ENCODE measurements around the gene FTO.

FTO gene

DNA sequence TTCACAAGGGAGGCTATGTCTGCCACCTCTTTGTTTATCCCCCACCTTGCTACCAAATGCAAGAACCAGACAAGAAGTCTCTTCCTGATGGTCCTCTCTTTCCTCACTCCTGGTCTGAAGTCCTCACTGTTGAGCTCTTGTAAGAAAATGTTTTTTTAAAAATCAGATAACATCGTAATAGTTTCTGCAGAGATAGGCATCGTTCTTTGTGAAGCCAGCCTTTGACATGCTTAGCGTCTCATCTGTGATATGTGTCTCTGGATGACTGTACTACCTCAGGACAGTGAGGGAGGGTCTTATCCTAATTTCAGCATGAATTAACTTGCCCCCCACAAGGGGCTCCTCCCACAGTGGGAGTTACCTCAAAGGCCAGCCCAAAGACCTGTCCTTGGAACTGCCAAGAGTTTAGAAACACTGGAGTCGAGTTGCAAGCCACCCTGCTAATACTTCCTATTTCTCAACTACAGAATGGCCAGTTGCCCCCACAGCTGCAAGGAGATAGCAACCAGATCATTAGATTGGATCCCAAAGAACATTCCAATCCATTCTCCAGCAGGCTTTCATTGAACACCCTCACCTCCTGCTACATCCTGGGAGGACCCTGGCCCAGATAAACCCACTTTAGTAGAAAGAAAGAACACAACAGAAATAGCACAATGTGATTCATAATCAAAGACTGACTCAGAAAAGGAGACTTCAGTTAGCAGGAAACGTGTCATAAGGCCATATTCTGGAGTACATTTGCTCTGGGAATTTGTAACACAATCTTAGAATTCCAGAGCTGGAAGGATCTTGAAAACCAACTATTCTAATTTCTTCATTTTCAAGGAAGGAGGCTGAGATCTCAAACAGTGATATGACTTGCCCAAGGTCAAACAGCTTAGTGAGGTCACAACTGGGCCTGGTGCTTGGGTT lies 431.7 kb downstream of the FTO start:
- Histone ChIP-seq H3K9me3 (ENCODE audit: control insufficient read depth in 2 of 2, low read length in 2 of 2) (no peaks in the 10 kb centered on the region), H3K9ac (ENCODE audit: low read depth in 1 of 2, low read length in 2 of 2) (no peak overlapping the region), H3K27ac (ENCODE audit: low read depth in 2 of 2, low read length in 2 of 2) (no peak overlapping the region), H3K27me3 (ENCODE audit: control insufficient read depth in 2 of 2, insufficient read depth in 2 of 2, low read length in 2 of 2) (no peaks in the 10 kb centered on the region), H3K4me3 (ENCODE audit: low read length in 2 of 2) (no peak overlapping the region), H3K36me3 (ENCODE audit: control insufficient read depth in 2 of 2, insufficient read depth in 2 of 2, low read length in 2 of 2) (no peaks in the 10 kb centered on the region), H3K4me1 (ENCODE audit: control insufficient read depth in 2 of 2, insufficient read depth in 2 of 2, low read length in 2 of 2) (no peaks in the 10 kb centered on the region)

DNA sequence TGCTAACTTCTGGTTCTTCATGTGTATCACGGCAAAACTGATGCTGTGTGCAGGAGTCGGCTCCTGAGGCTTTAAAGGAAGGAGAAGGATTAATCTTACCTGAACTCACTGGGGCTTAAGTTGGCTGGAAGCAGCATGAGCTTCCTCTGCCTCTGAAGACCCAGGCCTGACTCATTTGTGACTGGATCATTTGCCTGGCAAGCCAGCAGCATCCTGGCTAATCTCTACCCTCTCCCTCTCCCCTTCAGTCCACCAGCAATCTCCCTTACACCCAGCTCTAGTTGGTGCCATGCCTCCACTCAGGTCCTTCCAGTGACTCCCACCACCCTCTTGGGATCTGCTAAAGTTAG lies 432.3 kb downstream of the FTO start:
- Histone ChIP-seq H3K27ac (ENCODE audit: low read depth in 2 of 2, low read length in 2 of 2) (no peak overlapping the region), H3K9me3 (ENCODE audit: control insufficient read depth in 2 of 2, low read length in 2 of 2) (no peaks in the 10 kb centered on the region)

DNA sequence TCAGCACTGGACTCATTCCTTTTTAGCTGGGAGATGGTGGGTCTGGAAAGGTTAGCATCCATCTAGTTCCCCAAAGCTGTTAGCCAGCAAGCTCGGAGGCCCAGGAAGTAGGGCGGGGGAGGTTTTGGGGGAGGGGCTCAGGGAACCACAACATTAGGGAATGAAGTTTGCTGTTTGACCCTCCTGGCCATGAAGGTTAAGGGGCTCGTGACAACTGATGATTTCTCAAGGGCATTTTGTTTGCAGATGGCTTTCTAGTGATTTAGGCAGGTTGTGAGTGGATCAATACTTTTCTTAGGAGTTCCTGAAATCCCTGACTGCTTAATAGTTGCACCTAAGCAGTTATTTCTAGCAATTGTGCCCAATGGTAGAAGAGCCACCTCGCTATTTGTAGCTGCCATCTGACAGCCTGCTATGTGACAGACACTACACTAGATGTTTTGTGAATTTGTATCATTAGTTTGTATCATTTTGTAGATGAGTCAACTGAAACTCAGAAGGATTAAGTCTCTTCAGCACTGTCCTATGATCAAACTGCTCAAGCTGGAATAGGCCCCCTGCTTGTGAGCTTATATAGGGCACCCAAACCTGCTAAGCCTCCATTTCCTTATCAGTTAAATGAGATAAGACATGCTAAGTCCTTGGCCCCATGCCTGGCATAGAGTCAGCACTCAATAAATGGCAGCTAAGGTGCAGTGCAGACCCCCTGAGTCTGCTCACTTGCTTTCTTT lies 436.3 kb downstream of the FTO start:
- H3K36me3 ChIP-seq (ENCODE audit: control insufficient read depth in 2 of 2, insufficient read depth in 2 of 2, low read length in 2 of 2): no peaks in the 10 kb centered on the region
- H3K4me3 ChIP-seq (ENCODE audit: low read length in 2 of 2): no peak overlapping the region

More for the DNA sequence above, 432.3 kb downstream of the FTO start:
- H3K27me3 ChIP-seq (ENCODE audit: control insufficient read depth in 2 of 2, insufficient read depth in 2 of 2, low read length in 2 of 2): no peaks in the 10 kb centered on the region
- H3K36me3 ChIP-seq (ENCODE audit: control insufficient read depth in 2 of 2, insufficient read depth in 2 of 2, low read length in 2 of 2): no peaks in the 10 kb centered on the region
- no peaks in the 10 kb centered on the region for H3K4me1 ChIP-seq (ENCODE audit: control insufficient read depth in 2 of 2, insufficient read depth in 2 of 2, low read length in 2 of 2)
- H3K9ac ChIP-seq (ENCODE audit: low read depth in 1 of 2, low read length in 2 of 2): no peak overlapping the region
- no peak overlapping the region for H3K4me3 ChIP-seq (ENCODE audit: low read length in 2 of 2)

DNA sequence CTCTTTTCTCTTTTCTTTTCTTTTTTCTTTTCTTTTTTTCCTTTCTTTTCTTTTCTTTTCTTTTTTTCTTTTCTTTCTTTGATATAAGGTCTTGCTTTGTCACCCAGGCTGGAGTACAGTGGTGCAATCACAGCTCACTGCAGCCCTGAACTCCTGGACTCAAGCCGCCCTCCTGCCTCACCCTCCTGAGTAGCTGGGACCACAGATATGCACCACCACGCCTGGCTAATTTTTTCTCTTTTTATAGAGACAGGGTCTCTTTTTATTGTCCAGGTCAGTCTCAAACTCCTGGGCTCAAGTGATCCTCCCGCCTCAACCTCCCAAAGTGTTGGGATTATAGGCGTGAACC lies 436.8 kb downstream of the FTO start:
- Histone ChIP-seq H3K27me3 (ENCODE audit: control insufficient read depth in 2 of 2, insufficient read depth in 2 of 2, low read length in 2 of 2) (no peaks in the 10 kb centered on the region), H3K9ac (ENCODE audit: low read depth in 1 of 2, low read length in 2 of 2) (no peak overlapping the region), H3K36me3 (ENCODE audit: control insufficient read depth in 2 of 2, insufficient read depth in 2 of 2, low read length in 2 of 2) (no peaks in the 10 kb centered on the region), H3K4me3 (ENCODE audit: low read length in 2 of 2) (no peak overlapping the region), H3K27ac (ENCODE audit: low read depth in 2 of 2, low read length in 2 of 2) (no peak overlapping the region), H3K4me1 (ENCODE audit: control insufficient read depth in 2 of 2, insufficient read depth in 2 of 2, low read length in 2 of 2) (no peaks in the 10 kb centered on the region), H3K9me3 (ENCODE audit: control insufficient read depth in 2 of 2, low read length in 2 of 2) (no peaks in the 10 kb centered on the region)

More for the DNA sequence above, 436.3 kb downstream of the FTO start:
- Histone ChIP-seq H3K27me3 (ENCODE audit: control insufficient read depth in 2 of 2, insufficient read depth in 2 of 2, low read length in 2 of 2) (no peaks in the 10 kb centered on the region), H3K9ac (ENCODE audit: low read depth in 1 of 2, low read length in 2 of 2) (no peak overlapping the region), H3K4me1 (ENCODE audit: control insufficient read depth in 2 of 2, insufficient read depth in 2 of 2, low read length in 2 of 2) (no peaks in the 10 kb centered on the region), H3K9me3 (ENCODE audit: control insufficient read depth in 2 of 2, low read length in 2 of 2) (no peaks in the 10 kb centered on the region), H3K27ac (ENCODE audit: low read depth in 2 of 2, low read length in 2 of 2) (no peak overlapping the region)

DNA sequence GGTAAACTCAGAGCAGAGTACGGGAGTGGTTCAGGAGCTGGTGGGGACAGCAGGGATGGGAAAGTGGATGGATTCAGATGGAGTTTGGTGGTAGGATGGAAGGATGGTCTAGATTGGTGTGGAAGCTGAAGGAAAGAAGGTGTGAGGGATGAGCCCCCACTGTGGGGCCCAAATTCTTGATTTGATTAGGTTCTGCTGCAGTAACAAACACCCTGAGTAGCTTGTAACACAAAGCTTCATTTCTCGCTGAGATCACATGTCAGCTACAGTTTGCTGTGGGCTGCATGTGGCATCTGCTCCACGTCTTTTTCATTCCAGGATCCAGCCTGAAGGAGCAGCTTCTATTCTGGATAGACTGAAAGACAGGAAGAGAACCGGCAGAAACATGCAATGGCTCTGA lies 438.8 kb downstream of the FTO start:
- Histone ChIP-seq H3K36me3 (ENCODE audit: control insufficient read depth in 2 of 2, insufficient read depth in 2 of 2, low read length in 2 of 2) (no peaks in the 10 kb centered on the region), H3K9ac (ENCODE audit: low read depth in 1 of 2, low read length in 2 of 2) (no peak overlapping the region), H3K9me3 (ENCODE audit: control insufficient read depth in 2 of 2, low read length in 2 of 2) (no peaks in the 10 kb centered on the region), H3K4me1 (ENCODE audit: control insufficient read depth in 2 of 2, insufficient read depth in 2 of 2, low read length in 2 of 2) (no peaks in the 10 kb centered on the region), H3K4me3 (ENCODE audit: low read length in 2 of 2) (no peak overlapping the region), H3K27ac (ENCODE audit: low read depth in 2 of 2, low read length in 2 of 2) (no peak overlapping the region), H3K27me3 (ENCODE audit: control insufficient read depth in 2 of 2, insufficient read depth in 2 of 2, low read length in 2 of 2) (no peaks in the 10 kb centered on the region)

DNA sequence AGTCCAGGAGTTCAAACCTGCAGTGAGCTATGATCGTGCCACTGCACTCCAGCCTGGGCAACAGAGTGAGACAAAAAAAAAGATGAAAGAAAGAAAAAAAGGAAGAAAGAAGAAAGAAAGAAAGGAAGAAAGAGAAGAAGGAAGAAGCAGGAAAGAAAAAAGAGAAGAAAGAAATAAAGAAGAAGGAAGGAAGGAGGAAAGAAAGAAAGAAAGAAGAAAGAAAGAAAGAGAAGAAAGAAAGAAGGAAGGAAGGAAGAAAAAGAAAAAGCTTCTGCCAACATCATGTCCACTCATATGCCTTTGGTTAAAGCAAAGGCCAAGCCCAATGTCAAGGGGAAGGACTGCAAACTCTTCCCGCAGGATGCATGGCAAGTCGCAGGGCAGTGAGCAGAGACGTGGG lies 439.5 kb downstream of the FTO start:
- no peak overlapping the region for H3K27ac ChIP-seq (ENCODE audit: low read depth in 2 of 2, low read length in 2 of 2)
- no peak overlapping the region for H3K9ac ChIP-seq (ENCODE audit: low read depth in 1 of 2, low read length in 2 of 2)
- no peaks in the 10 kb centered on the region for H3K27me3 ChIP-seq (ENCODE audit: control insufficient read depth in 2 of 2, insufficient read depth in 2 of 2, low read length in 2 of 2)
- no peaks in the 10 kb centered on the region for H3K36me3 ChIP-seq (ENCODE audit: control insufficient read depth in 2 of 2, insufficient read depth in 2 of 2, low read length in 2 of 2)
- H3K4me1 ChIP-seq (ENCODE audit: control insufficient read depth in 2 of 2, insufficient read depth in 2 of 2, low read length in 2 of 2): no peaks in the 10 kb centered on the region
- H3K4me3 ChIP-seq (ENCODE audit: low read length in 2 of 2): no peak overlapping the region
- no peaks in the 10 kb centered on the region for H3K9me3 ChIP-seq (ENCODE audit: control insufficient read depth in 2 of 2, low read length in 2 of 2)

DNA sequence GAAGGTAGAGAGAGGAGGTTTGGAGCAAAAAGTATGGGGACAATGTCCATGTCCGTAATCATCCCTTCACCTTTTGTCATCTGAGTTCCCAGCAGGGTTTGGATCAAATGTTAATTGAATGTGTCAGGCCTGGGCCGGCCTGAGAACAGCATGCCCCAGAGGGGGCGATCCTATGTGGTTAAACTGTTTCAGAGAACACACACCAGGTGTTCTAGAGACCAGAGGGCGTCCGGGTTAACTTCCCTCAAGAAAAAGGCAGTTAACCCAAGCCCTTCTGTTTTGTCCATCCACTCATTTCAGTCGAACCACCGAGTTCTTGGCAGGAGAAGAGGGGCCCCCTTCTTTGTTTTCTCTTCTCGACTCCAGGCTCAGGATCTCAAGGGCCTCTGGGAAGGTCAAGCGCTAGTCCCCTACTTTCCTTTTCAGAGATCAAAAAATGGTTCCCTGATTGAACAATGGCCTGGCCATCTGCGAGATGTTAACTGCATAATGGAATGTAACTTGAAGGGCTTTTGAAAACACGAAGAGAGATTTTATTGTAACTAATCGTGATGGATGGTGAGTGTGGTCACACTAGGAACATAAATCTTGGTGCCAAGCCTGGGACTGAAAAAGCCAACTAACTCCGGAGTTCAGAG lies 440.1 kb downstream of the FTO start:
- H3K27ac ChIP-seq (ENCODE audit: low read depth in 2 of 2, low read length in 2 of 2): no peak overlapping the region
- H3K9ac ChIP-seq (ENCODE audit: low read depth in 1 of 2, low read length in 2 of 2): no peak overlapping the region
- no peaks in the 10 kb centered on the region for H3K4me1 ChIP-seq (ENCODE audit: control insufficient read depth in 2 of 2, insufficient read depth in 2 of 2, low read length in 2 of 2)
- no peaks in the 10 kb centered on the region for H3K9me3 ChIP-seq (ENCODE audit: control insufficient read depth in 2 of 2, low read length in 2 of 2)
- no peaks in the 10 kb centered on the region for H3K36me3 ChIP-seq (ENCODE audit: control insufficient read depth in 2 of 2, insufficient read depth in 2 of 2, low read length in 2 of 2)
- no peak overlapping the region for H3K4me3 ChIP-seq (ENCODE audit: low read length in 2 of 2)
- H3K27me3 ChIP-seq (ENCODE audit: control insufficient read depth in 2 of 2, insufficient read depth in 2 of 2, low read length in 2 of 2): no peaks in the 10 kb centered on the region

DNA sequence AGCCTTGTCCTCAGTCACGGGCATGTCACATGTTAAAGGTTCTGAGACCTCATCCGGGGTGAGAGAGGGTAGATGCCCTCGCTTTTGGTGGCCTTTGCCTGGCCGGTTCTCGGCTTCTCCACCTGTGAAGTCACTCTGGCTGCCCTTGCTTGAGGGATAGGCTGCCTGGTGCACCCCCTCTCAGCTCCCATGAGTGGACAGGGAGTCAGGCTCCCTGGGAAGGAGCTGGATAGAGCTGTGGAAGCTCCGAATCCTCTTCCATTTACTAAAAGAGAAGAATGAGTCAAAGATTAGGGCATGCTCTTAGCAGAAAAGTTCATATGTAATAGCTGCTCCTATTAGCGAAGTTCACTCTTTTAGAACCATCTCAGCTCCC lies 440.6 kb downstream of the FTO start:
- Histone ChIP-seq H3K27me3 (ENCODE audit: control insufficient read depth in 2 of 2, insufficient read depth in 2 of 2, low read length in 2 of 2) (no peaks in the 10 kb centered on the region), H3K27ac (ENCODE audit: low read depth in 2 of 2, low read length in 2 of 2) (no peak overlapping the region), H3K4me1 (ENCODE audit: control insufficient read depth in 2 of 2, insufficient read depth in 2 of 2, low read length in 2 of 2) (no peaks in the 10 kb centered on the region)

DNA sequence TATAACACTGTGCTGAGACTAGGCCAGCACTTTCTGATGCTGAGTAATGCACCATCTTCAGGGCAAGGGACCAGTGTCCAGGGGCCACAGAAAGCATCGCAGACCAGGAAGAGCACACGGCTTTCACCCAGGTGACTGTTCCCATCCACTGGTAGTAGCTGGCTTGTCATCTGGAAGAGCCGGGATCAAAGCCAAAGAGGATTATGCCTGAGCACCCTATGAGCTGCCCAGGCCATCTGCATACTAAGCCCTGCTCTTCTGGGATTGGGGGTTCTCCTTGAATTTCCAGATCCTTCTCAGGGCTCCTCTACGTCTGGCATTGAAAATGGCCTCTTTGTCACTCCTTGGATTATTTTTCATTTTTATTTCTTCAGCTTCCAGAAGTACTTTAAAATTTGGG lies 441.9 kb downstream of the FTO start:
- H3K4me3 ChIP-seq (ENCODE audit: low read length in 2 of 2): no peak overlapping the region
- no peak overlapping the region for H3K27ac ChIP-seq (ENCODE audit: low read depth in 2 of 2, low read length in 2 of 2)
- no peaks in the 10 kb centered on the region for H3K9me3 ChIP-seq (ENCODE audit: control insufficient read depth in 2 of 2, low read length in 2 of 2)
- H3K4me1 ChIP-seq (ENCODE audit: control insufficient read depth in 2 of 2, insufficient read depth in 2 of 2, low read length in 2 of 2): no peaks in the 10 kb centered on the region
- no peaks in the 10 kb centered on the region for H3K27me3 ChIP-seq (ENCODE audit: control insufficient read depth in 2 of 2, insufficient read depth in 2 of 2, low read length in 2 of 2)
- no peaks in the 10 kb centered on the region for H3K36me3 ChIP-seq (ENCODE audit: control insufficient read depth in 2 of 2, insufficient read depth in 2 of 2, low read length in 2 of 2)
- no peak overlapping the region for H3K9ac ChIP-seq (ENCODE audit: low read depth in 1 of 2, low read length in 2 of 2)

More for the DNA sequence above, 440.6 kb downstream of the FTO start:
- Histone ChIP-seq H3K36me3 (ENCODE audit: control insufficient read depth in 2 of 2, insufficient read depth in 2 of 2, low read length in 2 of 2) (no peaks in the 10 kb centered on the region), H3K4me3 (ENCODE audit: low read length in 2 of 2) (no peak overlapping the region), H3K9me3 (ENCODE audit: control insufficient read depth in 2 of 2, low read length in 2 of 2) (no peaks in the 10 kb centered on the region), H3K9ac (ENCODE audit: low read depth in 1 of 2, low read length in 2 of 2) (no peak overlapping the region)

DNA sequence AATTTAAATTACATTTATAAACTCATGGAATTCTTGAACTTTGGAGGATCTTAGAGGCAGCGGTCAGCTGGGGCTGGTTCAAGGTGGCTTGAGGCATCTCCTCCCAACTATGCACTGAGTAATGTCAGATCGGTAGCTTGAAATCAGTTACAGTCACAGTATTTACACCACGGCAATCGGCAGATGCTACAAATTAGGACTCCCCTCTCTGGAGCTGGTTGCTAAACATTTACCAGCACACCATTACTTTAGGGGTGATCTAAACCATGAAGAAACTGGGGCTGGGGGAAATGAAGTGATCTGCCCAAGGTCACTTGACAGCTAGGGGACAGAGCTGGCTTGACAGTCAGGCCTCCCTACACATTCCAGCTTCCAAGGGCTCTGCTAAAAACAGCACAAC lies 445.0 kb downstream of the FTO start:
- Histone ChIP-seq H3K27me3 (ENCODE audit: control insufficient read depth in 2 of 2, insufficient read depth in 2 of 2, low read length in 2 of 2) (no peaks in the 10 kb centered on the region), H3K9ac (ENCODE audit: low read depth in 1 of 2, low read length in 2 of 2) (no peak overlapping the region), H3K9me3 (ENCODE audit: control insufficient read depth in 2 of 2, low read length in 2 of 2) (no peaks in the 10 kb centered on the region), H3K36me3 (ENCODE audit: control insufficient read depth in 2 of 2, insufficient read depth in 2 of 2, low read length in 2 of 2) (no peaks in the 10 kb centered on the region), H3K4me1 (ENCODE audit: control insufficient read depth in 2 of 2, insufficient read depth in 2 of 2, low read length in 2 of 2) (no peaks in the 10 kb centered on the region), H3K4me3 (ENCODE audit: low read length in 2 of 2) (no peak overlapping the region), H3K27ac (ENCODE audit: low read depth in 2 of 2, low read length in 2 of 2) (no peak overlapping the region)
